HCT116 (cell line): ENCODE results near the gene GRK2. TPM values are rescaled to one million over a fixed set of nuclear protein-coding genes. Genes with fewer than 3 reads are reported as not detected.

ENCODE experiments used
- ATAC-seq: fragments of 200-7000 bp; cut with Tn5 transposase; 2 replicates; pipeline ENCODE4 v1.9.1; 2020; ENCODE audit warnings: mild to moderate bottlenecking, moderate library complexity
- BruUV-seq: library from RNA; stranded (reverse); fragments of 400-500 nt; replicated peaks from 2 replicates; lab custom pipeline; 2021; lab: Mats Ljungman, UMichigan
- CTCF ChIA-PET: fragments of 300-600 bp; sonication (Branson Sonifier 250); formaldehyde crosslinking; loops from one replicate; lab custom pipeline; 2021; ENCODE audit warnings: antibody characterized with exemption; lab: Charles Lee
- POLR2A ChIA-PET: fragments of 300-600, 350-600 bp; sonication (Branson Sonifier 250); formaldehyde crosslinking; loops from one replicate; lab custom pipeline; 2021; ENCODE audit warnings: antibody characterized with exemption; lab: Charles Lee
- RAD21 ChIA-PET, 2 experiments: fragments of 300-600 bp; sonication (Branson Sonifier 250); formaldehyde crosslinking; loops; one replicate each; lab custom pipeline; 2023; ENCODE audit warnings: low total read pairs in 2 of 2; ENCODE audit not compliant: uncharacterized antibody in 2 of 2, unreplicated experiment in 2 of 2, low non-redundant PET in 1 of 2; lab: Charles Lee
- DNase-seq: peaks from one replicate; pipeline ENCODE4 v3.0.0-alpha.2; 2010; ENCODE audit warnings: low read depth, low spot score
- H2AFZ ChIP-seq: fragments of 200-600 bp; shearing (Covaris generic), sonication (generic); 2 replicates; pipeline ENCODE4 v1.6.1; 2017; ENCODE audit warnings: low read depth, mixed run types, mixed read lengths, antibody characterized with exemption, low read length; ENCODE audit not compliant: poor library complexity, severe bottlenecking
- H3K27ac ChIP-seq: 2 replicates; pipeline ENCODE4 v1.5.1; 2012; ENCODE audit warnings: low read depth, low read length
- H3K27me3 ChIP-seq: fragments of 200-600 bp; sonication (generic); 2 replicates; pipeline ENCODE4 v1.6.1; 2016; ENCODE audit warnings: mixed run types, low read length, mixed read lengths; ENCODE audit not compliant: insufficient read depth
- H3K36me3 ChIP-seq, 2 experiments: fragments of 200-500 bp in 1 of 2; fragments of 200-600 bp in 1 of 2; sonication (Bioruptor generic) in 1 of 2; sonication (generic) in 1 of 2; 2 replicates each; pipeline versions ENCODE4 v1.5.1 to v1.6.1; 2014 to 2016; ENCODE audit warnings: low read length in 2 of 2, inconsistent platforms in 1 of 2, mixed read lengths in 1 of 2, mixed run types in 1 of 2; ENCODE audit not compliant: insufficient read depth in 2 of 2, control insufficient read depth in 1 of 2
- H3K4me1 ChIP-seq, 2 experiments: fragments of 200-600 bp in 1 of 2; sonication (generic) in 1 of 2; 2 replicates each; pipeline versions ENCODE4 v1.5.1 to v1.6.1; 2012 to 2017; ENCODE audit warnings: low read length in 2 of 2, inconsistent platforms in 1 of 2, mild to moderate bottlenecking in 1 of 2, mixed read lengths in 1 of 2, mixed run types in 1 of 2, moderate library complexity in 1 of 2; ENCODE audit not compliant: insufficient read depth in 2 of 2, control insufficient read depth in 1 of 2
- H3K4me2 ChIP-seq: fragments of 200-600 bp; sonication (generic); 2 replicates; pipeline ENCODE4 v1.6.1; 2017; ENCODE audit warnings: mixed run types, low read length, mixed read lengths
- H3K4me3 ChIP-seq, 2 experiments: fragments of 200-600 bp in 1 of 2; sonication (generic) in 1 of 2; replicated peaks in 1 of 2; 2 replicates each; pipeline ENCODE4 v1.5.1; 2011 to 2016; ENCODE audit warnings: low read length in 2 of 2, control low read depth in 1 of 2, low read depth in 1 of 2, mild to moderate bottlenecking in 1 of 2, mixed read lengths in 1 of 2, mixed run types in 1 of 2
- H3K79me2 ChIP-seq: fragments of 200-600 bp; sonication (generic); 2 replicates; pipeline ENCODE4 v1.6.1; 2017; ENCODE audit warnings: mild to moderate bottlenecking, mixed run types, low read length, moderate library complexity, mixed read lengths; ENCODE audit not compliant: insufficient read depth
- H3K9ac ChIP-seq: fragments of 200-600 bp; sonication (generic); 2 replicates; pipeline ENCODE4 v1.6.1; 2016; ENCODE audit warnings: low read length, mixed read lengths
- H3K9me2 ChIP-seq: fragments of 200-600 bp; sonication (generic), shearing (Covaris generic); 2 replicates; pipeline ENCODE4 v1.6.1; 2017; ENCODE audit warnings: mixed run types, mild to moderate bottlenecking, moderate library complexity; ENCODE audit not compliant: insufficient read depth
- H3K9me3 ChIP-seq, 2 experiments: fragments of 200-500 bp in 1 of 2; fragments of 200-600 bp in 1 of 2; sonication (Bioruptor generic) in 1 of 2; sonication (generic) in 1 of 2; 2 replicates each; pipeline ENCODE4 v1.6.1; 2014 to 2017; ENCODE audit warnings: low read length in 2 of 2, mixed read lengths in 2 of 2, inconsistent platforms in 1 of 2, low read depth in 1 of 2, mild to moderate bottlenecking in 1 of 2, mixed run types in 1 of 2, moderate library complexity in 1 of 2; ENCODE audit not compliant: control insufficient read depth in 1 of 2, insufficient read depth in 1 of 2
- H4K20me1 ChIP-seq: fragments of 200-600 bp; sonication (generic), shearing (Covaris generic); 2 replicates; pipeline ENCODE4 v1.6.1; 2017; ENCODE audit warnings: mixed run types, mild to moderate bottlenecking, moderate library complexity; ENCODE audit not compliant: insufficient read depth
- CBX3 ChIP-seq: IDR thresholded peaks from 2 replicates; pipeline ENCODE4 v1.6.1; 2012; ENCODE audit warnings: low read depth
- ZNF274 ChIP-seq: fragments of 200-500 bp; sonication (Bioruptor generic); IDR thresholded peaks from 2 replicates; pipeline ENCODE4 v1.6.1; 2014; ENCODE audit warnings: mild to moderate bottlenecking, low read depth, low read length, inconsistent platforms
- intact Hi-C: fragments of 100-400 bp; cut with micrococcal nuclease; formaldehyde crosslinking; loops from 2 replicates; pipeline ENCODE4 v1.10.0; 2022
- total RNA-seq: library from RNA; stranded (reverse); gene quantifications from one replicate; pipeline ENCODE4 v1.2.1, GENCODE V29; 2021; ENCODE audit not compliant: unreplicated experiment
- TF ChIP-seq, protein P1 (sequence below): IDR thresholded peaks from 2 replicates; pipeline ENCODE4 v1.6.1; 2012; ENCODE audit warnings: low read depth

GRK2 gene
- total RNA-seq, 1 experiment from 2014 or later, result 83.0 TPM

DNA sequence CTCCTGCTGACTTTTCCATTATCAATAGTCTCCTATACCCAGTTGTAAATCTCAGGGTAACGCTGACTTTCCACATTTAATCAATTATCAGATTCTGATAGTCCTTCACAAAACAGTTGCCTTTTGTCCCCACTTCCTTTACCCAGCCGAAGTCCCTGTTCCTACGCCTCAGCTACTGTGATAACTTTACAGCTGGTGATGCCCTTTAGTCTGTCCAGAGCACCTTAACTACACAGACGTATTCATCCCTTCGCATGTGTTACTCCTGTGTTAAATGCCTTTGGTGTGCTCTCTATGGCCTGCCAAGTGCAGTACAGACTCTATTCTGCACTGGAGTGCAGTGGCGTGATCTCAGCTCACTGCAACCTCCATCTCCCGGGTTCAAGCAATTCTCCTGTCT is 57.3 kb downstream of the GRK2 start:
- Histone ChIP-seq H3K9me2 (no peaks in the 10 kb centered on the region), H2AFZ (no peak overlapping the region), H4K20me1 (no peaks in the 10 kb centered on the region), H3K4me3 (no peak overlapping the region), H3K27ac (no peak overlapping the region), H3K4me2 (no peak overlapping the region), H3K36me3 (no peaks in the 10 kb centered on the region; a peak in 1 of 4 replicates), H3K9ac (no peak overlapping the region), H3K79me2 (peaks cover 6% of the 10 kb centered on the region; the same call in 1 of the 2 replicates), H3K9me3 (no peaks in the 10 kb centered on the region), H3K27me3 (no peaks in the 10 kb centered on the region), H3K4me1 (peaks cover 3 to 8% of the 10 kb centered on the region in 2 experiments; a peak in 2 of 4 replicates)
- BruUV-seq, result no TSS peak
- ATAC-seq (no peak), DNase-seq (no peak)
- CTCF ChIA-PET, result interaction anchor here (0.9 kb wide), 1 partner anchor 22 kb away, joined by 3 read pairs; no protein-coding TSS in a partner anchor
- intact Hi-C loops, result no loop called here
- POLR2A ChIA-PET, result no interaction called here
- TF ChIP-seq, protein P1, sequence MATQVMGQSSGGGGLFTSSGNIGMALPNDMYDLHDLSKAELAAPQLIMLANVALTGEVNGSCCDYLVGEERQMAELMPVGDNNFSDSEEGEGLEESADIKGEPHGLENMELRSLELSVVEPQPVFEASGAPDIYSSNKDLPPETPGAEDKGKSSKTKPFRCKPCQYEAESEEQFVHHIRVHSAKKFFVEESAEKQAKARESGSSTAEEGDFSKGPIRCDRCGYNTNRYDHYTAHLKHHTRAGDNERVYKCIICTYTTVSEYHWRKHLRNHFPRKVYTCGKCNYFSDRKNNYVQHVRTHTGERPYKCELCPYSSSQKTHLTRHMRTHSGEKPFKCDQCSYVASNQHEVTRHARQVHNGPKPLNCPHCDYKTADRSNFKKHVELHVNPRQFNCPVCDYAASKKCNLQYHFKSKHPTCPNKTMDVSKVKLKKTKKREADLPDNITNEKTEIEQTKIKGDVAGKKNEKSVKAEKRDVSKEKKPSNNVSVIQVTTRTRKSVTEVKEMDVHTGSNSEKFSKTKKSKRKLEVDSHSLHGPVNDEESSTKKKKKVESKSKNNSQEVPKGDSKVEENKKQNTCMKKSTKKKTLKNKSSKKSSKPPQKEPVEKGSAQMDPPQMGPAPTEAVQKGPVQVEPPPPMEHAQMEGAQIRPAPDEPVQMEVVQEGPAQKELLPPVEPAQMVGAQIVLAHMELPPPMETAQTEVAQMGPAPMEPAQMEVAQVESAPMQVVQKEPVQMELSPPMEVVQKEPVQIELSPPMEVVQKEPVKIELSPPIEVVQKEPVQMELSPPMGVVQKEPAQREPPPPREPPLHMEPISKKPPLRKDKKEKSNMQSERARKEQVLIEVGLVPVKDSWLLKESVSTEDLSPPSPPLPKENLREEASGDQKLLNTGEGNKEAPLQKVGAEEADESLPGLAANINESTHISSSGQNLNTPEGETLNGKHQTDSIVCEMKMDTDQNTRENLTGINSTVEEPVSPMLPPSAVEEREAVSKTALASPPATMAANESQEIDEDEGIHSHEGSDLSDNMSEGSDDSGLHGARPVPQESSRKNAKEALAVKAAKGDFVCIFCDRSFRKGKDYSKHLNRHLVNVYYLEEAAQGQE, result no peak
- RAD21 ChIA-PET, result no interaction called here

DNA sequence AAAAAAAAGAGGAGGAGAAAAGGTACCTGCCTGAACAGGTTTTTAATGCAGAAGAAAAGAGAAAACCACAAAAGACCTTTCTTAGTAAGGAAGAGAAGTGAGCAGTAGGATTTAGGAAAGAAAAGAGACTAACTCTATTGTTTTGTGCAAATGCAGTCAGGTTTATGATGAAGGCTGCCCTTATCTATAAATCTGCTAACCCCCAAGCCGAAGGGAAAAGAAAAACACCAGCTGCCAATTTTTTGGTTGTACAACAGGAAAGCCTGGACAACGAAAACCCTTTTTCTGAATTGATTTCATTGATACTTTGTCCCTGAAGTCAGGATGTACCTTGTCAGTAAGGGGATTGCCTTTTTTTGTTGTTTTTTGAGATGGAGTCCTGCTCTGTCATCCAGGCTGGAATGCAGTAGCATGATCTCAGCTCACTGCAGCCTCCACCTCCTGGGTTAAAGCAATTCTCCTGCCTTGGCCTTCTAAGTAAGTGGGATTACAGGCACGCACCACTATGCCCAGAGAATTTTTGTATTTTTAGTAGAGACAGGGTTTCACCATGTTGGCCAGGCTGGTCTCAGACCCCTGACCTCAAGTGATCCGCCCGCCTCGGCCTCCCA is 65.9 kb downstream of the GRK2 start:
- POLR2A ChIA-PET, result no interaction called here
- BruUV-seq, result no TSS peak
- H3K9ac ChIP-seq, result no peak overlapping the region
- ATAC-seq, result no peak
- H3K9me2 ChIP-seq, result no peaks in the 10 kb centered on the region
- H3K4me2 ChIP-seq, result no peak overlapping the region
- RAD21 ChIA-PET, result no interaction called here
- no peaks in the 10 kb centered on the region for H3K9me3 ChIP-seq
- no peak overlapping the region for H2AFZ ChIP-seq
- H3K36me3 ChIP-seq, result no peaks in the 10 kb centered on the region; a peak in 1 of 4 replicates
- H3K27me3 ChIP-seq, result no peaks in the 10 kb centered on the region
- H3K79me2 ChIP-seq, result no peaks in the 10 kb centered on the region
- H3K27ac ChIP-seq, result no peak overlapping the region
- H3K4me3 ChIP-seq, result no peak overlapping the region
- TF ChIP-seq ZNF274 (no peak), CBX3 (no peak)
- H3K4me1 ChIP-seq, result no peaks in the 10 kb centered on the region
- no peaks in the 10 kb centered on the region for H4K20me1 ChIP-seq
- CTCF ChIA-PET, result no interaction called here
- intact Hi-C loops, result no loop called here
- DNase-seq, result no peak

Other genes with a start within 250 kb of the GRK2 start
- 4.3 TPM for gene SYT12, start 243.3 kb upstream of the GRK2 start, total RNA-seq
- gene RHOD, start 209.6 kb upstream of the GRK2 start, total RNA-seq, result 42.0 TPM
- 50.4 TPM for gene KDM2A, start 147.2 kb upstream of the GRK2 start, total RNA-seq
- 61.1 TPM for gene ANKRD13D, start 22.8 kb downstream of the GRK2 start, total RNA-seq
- 57.8 TPM for gene SSH3, start 37.1 kb downstream of the GRK2 start, total RNA-seq
- gene POLD4, start 87.1 kb downstream of the GRK2 start, total RNA-seq, result 44.2 TPM
- 12.2 TPM for gene CLCF1, start 107.1 kb downstream of the GRK2 start, total RNA-seq
- 49.8 TPM for gene RAD9A, start 125.5 kb downstream of the GRK2 start, total RNA-seq
- 238 TPM for gene PPP1CA, start 135.4 kb downstream of the GRK2 start, total RNA-seq
- 0.39 TPM for gene TBC1D10C, start 137.6 kb downstream of the GRK2 start, total RNA-seq
- 1.0 TPM for gene CARNS1, start 149.2 kb downstream of the GRK2 start, total RNA-seq
- 54.1 TPM for gene RPS6KB2, start 162.0 kb downstream of the GRK2 start, total RNA-seq
- gene PTPRCAP, start 171.2 kb downstream of the GRK2 start, total RNA-seq, result 1.4 TPM
- 94.5 TPM for gene CORO1B, start 177.0 kb downstream of the GRK2 start, total RNA-seq
- not detected for gene GPR152, start 186.3 kb downstream of the GRK2 start, total RNA-seq
- gene CABP4, start 188.9 kb downstream of the GRK2 start, total RNA-seq, result not detected
- gene TMEM134, start 202.8 kb downstream of the GRK2 start, total RNA-seq, result 44.2 TPM
- gene AIP, start 216.6 kb downstream of the GRK2 start, total RNA-seq, result 61.0 TPM
- gene PITPNM1, start 238.9 kb downstream of the GRK2 start, total RNA-seq, result 79.5 TPM
- 53.6 TPM for gene CDK2AP2, start 241.7 kb downstream of the GRK2 start, total RNA-seq